ENCODE data around the gene CBX2.

DNA sequence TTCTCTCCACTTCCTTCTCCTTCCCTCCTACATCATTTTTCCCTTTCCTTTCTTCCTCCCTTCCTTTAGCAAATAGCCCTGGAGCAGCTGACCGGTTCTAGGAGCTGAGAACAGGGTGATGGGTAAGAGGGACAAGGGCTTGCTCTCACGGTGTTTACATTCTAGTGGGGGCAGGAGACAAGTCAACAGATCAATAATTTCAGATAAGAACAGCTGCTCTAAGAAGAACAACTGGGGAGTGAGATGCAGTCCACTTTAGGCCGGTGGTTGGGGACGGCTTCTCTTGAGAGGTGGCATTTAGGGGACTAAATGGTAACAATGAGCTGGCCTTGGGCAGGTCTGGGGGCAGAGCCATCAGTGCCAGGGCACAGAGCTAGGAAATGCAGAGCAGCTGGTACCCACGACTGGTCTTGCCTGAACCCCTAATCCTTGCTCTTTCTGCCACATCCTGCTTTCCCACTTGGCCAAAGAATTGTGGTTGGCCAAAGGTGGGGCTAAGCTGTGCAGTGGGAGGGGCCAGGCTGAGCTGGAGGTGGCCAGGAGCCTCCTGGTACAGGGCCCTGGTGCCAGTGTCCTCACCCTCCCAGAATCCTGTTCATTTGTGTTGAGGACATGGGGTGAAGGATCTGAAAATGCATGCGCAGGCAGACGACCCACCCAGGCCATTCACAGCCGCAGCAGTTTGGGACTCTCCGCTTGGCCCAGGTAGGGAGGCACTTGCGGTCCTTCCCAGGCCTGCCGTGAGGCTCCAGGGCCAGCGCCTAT is 43.6 kb downstream of the CBX2 start:
- TF ChIP-seq, protein P1, sequence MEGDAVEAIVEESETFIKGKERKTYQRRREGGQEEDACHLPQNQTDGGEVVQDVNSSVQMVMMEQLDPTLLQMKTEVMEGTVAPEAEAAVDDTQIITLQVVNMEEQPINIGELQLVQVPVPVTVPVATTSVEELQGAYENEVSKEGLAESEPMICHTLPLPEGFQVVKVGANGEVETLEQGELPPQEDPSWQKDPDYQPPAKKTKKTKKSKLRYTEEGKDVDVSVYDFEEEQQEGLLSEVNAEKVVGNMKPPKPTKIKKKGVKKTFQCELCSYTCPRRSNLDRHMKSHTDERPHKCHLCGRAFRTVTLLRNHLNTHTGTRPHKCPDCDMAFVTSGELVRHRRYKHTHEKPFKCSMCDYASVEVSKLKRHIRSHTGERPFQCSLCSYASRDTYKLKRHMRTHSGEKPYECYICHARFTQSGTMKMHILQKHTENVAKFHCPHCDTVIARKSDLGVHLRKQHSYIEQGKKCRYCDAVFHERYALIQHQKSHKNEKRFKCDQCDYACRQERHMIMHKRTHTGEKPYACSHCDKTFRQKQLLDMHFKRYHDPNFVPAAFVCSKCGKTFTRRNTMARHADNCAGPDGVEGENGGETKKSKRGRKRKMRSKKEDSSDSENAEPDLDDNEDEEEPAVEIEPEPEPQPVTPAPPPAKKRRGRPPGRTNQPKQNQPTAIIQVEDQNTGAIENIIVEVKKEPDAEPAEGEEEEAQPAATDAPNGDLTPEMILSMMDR (IDR thresholded peaks at IDR 0.05): no peak
- TF ChIP-seq POLR2AphosphoS5 (IDR thresholded peaks at IDR 0.05) (no peak), POLR2A (IDR thresholded peaks at IDR 0.05) (no peak), EP300 (IDR thresholded peaks at IDR 0.05) (no peak)
